ENCODE measurements around the gene VRK3.

GRCh38 chr19:49973987-49974386, 51.2 kb downstream of the VRK3 start:
- TF ChIP-seq GATA2 (IDR thresholded peaks at IDR 0.05; ENCODE audit: low read depth, low read length) (no peak), GATA3 (IDR thresholded peaks at IDR 0.05; ENCODE audit: low read depth, low read length) (no peak)
